OCI-LY7 (cell line): ENCODE data around the gene ABL2.

Source experiments
- CTCF ChIP-seq: fragments of 200-600 bp; sonication (generic); conservative IDR thresholded peaks from 2 replicates; pipeline ENCODE4 v1.5.1; 2014; ENCODE audit warnings: mild to moderate bottlenecking, antibody characterized with exemption, low read length, moderate library complexity, mixed read lengths
- EZH2phosphoT487 ChIP-seq: fragments of 200-600 bp; sonication (generic); IDR thresholded peaks from 2 replicates; pipeline ENCODE4 v1.6.1; 2018; ENCODE audit warnings: low read depth, borderline replicate concordance, mild to moderate bottlenecking, mixed run types, antibody characterized with exemption, low read length, moderate library complexity, mixed read lengths

- no peak for TF ChIP-seq CTCF
- no peak for TF ChIP-seq EZH2phosphoT487
Measured at GRCh38 chr1:179229214-179230140, at the start of gene ABL2.
